SIG-M5 treated with dmso at 0.1 percent for 504 hours (cell line): ENCODE measurements around the gene COPS8.

Experiments
- DNase-seq: peaks from one replicate; lab custom pipeline; 2025; ENCODE audit not compliant: unreplicated experiment; lab: John Stamatoyannopoulos, UW

The COPS8 gene

DNA sequence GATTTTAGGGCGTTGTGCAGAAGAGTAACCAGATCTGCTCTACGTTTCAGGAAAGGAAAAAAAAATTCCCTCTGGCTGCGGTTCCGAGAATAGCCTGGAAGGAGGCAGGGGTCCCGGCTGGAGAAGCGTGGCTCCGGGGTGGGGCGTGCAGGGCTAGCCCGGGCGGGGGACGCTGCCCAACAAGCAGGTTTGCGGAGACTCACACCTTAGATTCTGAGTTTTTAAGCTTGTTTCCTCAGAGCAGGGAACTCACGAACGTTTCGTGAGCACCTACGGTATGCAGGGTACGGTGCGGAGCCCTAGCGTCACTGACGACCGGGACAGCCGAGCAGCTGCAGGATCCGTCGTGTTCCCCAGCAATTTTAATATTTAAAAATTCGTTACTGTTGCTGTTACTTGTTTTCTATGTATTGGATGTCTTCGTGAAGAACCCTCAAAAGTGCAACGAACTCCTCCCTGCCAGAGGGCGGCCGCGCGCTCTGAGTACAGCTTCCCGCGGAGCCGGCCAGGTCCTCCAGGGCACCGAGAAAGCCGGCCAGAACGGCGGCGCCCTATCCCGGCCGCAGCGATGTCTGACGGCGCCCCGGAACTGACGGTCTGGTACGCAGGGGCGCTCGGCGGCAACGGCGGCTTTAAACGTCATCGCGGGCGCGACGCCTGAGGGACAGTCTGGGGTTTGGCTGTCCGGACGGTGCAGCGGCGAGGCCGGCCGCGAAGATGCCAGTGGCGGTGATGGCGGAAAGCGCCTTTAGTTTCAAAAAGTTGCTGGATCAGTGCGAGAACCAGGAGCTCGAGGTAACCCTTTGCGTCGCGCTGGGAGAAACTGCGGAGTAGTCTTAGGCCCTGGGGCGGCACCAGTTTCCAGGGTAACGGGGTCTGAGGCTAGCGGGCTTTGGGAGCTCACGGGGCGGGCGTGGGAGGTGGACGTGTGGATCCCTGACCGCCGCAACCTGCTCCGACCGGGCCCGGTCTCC is at the start of gene COPS8:
Gene COPS8 (plus strand): TSS at position 642 of the 974 bp plus-strand sequence. CDS start 76 bp downstream, at position 718.
- peak; percentile 85 for DNase-seq

DNA sequence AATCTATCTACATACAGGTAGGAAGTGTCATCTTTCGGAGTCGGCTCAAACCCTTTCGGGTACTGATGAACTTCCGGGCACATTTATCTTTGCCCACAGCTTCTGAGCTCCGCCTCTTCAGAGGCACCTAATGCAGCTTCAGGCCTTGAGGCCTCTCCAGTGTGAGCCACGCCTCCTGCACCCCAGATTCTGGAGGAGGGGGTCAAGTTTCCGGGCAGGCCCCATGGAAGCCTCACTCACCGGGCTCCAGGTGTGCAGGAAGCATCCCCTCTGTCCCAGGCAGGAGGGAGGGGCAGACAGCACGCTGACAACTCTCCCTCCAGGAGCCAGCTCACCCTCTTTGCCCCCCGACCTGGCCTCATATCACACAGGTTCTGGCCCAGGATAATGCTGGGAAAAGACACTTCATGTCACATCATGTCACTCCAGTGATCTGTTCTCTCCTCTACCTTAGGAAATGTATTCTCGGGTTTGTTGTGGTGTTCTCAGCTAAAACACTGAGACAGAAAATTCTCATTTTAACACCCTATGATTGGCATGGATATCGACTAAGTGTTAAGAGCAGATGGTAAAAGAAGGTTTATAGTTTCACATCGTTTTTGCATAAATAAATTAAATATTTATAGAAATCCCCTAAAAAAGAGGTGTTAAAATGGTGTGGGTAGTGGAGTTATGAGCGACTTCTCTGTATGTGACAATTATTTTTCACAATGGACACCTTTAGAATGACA is 46.2 kb upstream of the COPS8 start:
- no peak for DNase-seq

DNA sequence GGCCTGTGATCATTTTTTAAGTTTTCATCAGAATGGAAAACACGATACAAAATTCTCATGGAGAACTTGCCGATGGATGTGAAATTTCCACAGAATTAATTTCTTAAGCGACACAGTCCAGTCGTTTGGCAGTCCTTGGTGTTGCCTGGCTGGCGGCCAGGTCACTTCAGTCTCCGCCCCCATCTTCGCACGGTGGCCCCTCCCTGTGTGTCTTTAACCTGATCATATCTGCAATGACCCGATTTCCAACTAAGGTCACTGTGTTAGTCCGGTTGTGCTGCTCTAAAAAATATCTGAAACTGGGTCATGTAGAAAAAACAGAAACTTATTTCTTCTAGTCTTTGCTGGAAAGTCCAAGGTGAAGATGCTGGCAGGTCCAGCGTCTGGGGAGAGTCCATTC is 44.5 kb upstream of the COPS8 start:
- DNase-seq: no peak

DNA sequence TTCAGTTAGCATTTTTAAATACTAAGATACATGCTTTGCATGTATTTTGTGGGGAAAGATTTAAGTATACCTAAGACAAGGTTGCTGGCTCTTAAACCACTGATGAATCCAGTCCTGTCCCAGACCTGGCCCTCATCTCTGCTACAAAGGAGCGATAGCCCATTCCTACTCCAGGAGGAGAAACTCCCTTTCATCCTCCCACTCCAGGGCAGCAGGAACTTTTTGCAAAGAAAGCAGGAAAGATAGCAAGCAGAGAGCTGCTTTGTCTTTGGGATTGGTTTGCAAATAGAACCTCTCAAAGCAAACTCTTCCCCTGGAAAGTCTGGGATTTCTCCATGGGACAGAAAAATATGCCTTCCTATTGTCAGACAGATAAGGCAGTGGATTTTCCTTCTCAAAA is 43.6 kb upstream of the COPS8 start:
- DNase-seq: no peak

DNA sequence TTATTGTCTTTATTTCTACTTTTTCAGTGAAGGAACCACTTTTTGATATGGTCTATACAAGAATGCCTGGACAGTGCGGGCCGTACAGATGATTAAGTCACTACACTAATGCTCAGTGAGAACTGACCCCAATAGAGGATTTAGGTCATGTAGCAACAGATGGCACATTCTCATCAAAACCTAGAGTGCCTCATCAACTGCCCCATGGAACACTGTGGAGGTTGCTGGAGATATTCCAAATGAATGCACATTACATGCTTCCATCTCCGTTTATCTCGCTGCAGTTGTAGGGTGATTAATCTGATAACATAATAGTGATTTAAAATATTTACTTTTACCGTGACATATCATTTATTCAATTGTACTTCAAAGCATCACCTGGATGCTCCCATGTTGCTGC is 41.8 kb upstream of the COPS8 start:
- no peak for DNase-seq

DNA sequence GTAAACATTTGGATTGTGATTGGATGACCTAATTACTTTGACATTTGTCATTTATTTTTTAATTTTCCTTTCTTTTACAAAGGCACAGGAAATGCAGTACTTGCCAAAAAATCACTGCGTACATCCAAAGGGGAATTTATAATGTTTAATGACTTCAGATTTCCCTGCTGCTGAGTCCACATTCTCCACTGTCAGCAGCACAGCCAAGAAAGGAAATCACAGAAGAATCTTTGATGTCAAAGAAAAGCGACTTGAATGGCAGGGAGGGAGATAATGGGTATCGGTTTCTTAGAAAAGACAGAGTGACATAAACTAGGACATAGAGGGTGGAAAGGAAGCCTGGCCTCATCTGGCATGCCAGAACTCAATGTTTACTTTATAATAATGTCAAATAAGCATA is 41.4 kb upstream of the COPS8 start:
- DNase-seq: no peak

DNA sequence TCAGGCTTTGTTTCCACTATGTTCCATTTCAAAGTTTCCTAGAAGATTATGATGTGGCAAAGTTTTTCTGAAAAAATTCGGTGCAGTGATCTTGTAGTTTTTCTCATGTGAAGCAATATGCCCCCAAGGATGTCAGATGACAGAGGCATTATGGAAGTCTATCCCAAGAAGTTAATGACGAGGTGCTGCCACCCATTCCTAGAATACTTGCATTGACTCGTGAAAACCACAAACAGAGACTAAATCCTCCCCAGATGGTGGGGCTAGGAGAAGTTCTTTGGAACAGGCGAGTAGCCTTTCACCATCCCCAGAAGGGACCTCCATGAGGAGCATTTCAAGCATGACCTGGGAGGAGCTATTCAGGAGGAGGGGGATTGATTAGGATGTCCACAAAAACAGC is 40.2 kb upstream of the COPS8 start:
- no peak for DNase-seq

DNA sequence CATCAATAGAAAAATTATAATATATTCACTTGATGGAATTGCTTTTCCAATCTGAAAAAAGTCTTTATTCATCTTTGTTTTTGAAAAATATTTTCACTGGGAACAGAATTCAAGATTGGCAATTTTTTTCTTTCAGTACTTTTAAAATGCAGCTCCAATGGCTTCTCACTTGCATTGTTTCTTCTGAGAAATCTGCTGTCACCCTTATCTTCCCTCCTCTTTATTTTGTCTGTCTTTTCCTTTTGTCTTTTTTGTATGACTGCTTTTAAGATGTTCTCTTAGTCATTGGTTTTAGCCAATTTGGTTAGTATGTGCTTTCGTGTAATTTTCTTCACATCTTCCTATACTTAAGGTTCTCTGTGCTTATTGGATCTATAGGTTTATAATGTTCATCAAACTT is 37.1 kb upstream of the COPS8 start:
- DNase-seq: no peak

DNA sequence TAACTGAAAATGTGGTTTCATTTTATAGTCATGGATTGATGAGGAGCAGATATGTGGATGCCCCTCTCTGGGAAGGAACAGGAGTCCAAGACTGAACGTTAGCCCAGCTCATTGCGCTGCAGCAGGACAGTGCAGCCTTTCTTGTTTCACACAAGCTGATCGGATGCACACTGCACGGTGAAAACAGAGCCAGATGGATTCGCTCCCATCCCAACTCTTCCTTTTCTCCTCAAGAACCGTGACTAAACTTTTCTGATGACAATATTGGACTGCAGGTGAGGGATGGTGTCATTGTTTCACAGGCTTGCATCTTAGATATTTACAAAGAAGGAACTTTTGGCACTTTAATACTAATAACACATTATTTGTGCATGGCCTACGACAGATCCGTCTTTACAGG is 33.8 kb upstream of the COPS8 start:
- DNase-seq: no peak

DNA sequence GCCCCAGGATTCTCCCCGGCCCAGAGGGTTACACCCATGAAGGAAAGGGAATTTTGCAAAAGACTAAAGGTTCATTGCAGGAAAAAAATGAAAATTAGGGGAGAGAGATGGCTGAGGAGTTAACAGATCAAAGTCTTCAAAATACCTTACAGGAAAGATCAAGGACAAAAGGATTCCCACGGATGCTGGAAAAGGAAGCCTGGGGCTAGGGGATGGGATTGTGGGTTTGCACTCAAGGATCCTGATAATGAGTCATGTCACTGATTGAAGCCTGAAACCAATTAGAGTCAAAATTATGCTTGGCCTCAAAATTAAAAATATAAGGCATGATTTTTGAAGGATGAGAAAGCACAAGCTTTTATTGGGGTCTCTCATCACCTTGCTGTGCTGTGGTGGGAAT is 32.6 kb upstream of the COPS8 start:
- no peak for DNase-seq

DNA sequence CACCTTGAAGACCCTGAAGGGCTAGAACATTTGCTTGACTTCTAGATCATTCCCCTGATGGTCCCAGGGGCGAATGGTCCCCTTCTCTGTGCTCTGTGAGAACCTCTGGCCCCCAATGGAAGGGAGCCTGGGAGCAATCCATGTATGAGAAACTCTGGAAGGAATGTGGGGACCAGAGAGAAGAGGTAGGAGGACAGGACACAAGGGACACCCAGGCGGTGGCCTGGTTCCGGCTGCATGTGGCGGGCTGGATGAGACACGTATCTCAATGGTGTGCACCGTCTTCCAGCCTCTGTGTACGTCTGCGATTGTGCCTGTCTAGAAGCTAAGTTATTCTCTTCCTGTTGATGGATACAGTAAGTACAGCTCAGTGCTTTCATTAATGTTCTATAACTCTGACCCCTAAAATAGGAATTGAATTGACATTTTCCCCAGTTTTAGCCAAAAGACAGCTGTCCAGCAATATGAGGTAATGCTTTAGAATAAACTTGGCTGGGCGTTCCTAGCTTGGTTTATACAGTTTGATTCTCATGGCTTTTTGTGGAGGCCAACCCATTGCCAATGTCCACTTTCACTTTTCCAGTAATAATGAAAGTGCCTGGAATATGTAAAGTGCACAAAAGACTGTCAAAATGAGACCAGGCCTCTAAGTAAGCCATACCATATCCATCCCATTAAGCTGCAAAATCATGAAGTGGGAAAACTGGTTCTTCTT is 30.1 kb upstream of the COPS8 start:
- DNase-seq: no peak

DNA sequence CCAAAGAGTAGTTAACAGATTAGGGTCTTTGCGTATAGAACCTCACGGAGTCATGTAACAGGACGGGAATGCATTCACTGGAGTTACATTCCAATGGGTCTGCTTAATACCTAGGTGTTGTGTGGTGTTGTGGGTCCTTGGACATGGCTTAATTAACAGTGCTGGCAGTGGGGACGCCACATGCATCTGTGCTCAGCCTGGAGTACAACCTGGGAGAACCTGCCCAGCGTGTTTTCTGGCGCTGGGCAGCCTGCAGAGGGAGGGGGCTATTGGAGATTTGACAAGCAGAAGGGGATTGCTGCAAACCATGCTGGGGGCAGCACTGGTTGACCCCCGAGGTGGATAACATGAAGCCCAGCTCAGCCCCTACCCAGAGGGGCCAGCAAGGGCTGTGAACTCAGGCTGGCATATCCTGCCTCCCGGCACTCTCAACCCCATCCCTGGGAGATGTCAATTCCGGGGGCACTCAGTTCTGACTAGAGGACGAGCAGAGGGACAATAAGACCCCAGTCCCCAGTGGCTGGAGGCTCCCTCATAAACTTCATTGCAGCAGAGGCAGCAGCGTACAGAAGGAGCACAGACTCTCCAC is 29.3 kb upstream of the COPS8 start:
- no peak for DNase-seq

DNA sequence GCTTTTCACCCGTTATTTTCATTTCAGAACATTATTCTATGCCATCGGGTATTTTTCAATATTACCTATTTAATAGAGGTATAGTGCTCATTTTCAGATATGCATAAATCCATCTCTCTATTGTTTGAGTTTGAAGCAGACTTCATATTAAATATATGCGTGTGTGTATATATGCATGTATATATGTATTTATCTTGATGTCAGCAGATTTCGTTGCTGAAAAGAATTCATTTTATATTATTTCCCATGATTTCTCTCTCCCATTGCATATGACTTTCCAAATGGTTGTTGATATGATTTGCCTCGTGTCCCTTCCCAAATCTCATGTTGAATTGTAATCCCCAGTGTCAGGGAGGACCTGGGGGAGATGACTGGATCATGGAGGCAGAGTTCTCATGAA is 28.6 kb upstream of the COPS8 start:
- no peak for DNase-seq

DNA sequence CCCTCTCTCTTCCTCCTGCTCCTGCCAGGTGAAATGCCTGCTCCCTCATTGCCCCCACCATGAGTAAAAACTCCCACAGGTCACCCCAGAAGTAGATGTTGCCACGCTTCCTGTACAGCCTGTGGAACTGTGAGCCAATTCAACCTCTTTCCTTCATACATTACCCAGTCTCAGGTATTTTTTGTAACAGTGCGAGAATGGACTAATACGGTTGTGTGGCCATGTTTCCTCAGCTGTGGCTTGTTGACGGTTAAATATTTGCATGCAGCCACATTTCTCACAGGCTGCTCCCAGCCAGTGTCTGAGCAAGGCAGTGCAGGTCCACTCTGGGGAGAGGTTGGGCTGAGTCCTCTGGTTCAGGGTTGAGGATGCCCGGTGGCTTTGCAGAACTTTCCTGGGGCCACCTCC is 27.8 kb upstream of the COPS8 start:
- no peak for DNase-seq

DNA sequence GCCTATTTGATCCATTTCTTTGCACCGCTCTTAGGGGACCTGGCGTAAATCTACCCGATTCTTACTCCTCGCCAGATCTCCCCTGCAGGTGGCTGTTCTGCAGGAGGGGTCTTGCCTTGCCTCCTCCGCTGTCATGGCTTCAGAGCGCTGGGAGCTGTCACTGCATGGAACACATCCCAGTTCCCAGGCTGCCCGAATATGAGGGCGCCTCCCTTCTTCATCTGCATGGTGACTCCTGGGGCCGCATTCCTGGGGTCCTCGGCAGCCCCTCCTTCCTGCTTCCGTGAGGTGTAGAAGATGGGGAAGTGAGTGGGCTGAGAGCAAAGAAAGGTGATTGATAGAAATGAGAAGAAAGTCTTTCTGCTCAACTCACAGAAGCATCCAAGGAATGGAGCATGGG is 27.3 kb upstream of the COPS8 start:
- DNase-seq: no peak

DNA sequence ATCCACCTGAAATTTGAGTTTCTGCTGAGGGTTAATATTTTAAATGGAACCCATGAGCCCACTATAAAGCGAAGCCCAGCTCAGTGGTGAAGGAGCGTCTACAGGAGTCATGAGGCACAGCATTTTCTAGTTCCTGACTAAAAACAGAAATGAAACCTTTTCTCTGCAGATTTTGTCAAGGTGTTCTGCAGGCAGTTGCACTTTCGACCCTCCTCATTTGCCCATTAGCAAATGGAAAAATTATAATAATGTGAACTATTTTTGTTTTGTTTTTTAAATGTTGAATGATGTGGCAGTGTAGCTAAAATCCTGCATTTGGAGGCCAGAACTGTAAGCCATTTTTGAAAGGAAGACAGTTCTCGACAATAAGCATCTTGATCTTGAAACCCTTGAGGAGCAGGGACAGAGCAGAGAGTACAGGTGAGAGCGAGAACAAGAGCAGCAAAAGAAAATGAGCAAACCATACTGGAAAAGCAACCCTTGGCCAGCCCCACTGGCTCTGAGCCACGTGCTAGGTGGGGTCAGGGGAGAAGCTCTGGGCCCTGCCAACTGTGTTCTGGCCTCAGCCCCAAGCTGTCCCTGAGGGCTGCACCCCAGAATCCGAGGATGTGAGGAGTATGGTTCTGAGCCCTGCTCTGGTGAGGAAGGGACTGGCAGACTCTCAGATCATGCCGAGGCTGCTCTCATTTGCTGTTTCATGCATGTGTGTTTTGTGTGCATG is 26.4 kb upstream of the COPS8 start:
- no peak for DNase-seq

DNA sequence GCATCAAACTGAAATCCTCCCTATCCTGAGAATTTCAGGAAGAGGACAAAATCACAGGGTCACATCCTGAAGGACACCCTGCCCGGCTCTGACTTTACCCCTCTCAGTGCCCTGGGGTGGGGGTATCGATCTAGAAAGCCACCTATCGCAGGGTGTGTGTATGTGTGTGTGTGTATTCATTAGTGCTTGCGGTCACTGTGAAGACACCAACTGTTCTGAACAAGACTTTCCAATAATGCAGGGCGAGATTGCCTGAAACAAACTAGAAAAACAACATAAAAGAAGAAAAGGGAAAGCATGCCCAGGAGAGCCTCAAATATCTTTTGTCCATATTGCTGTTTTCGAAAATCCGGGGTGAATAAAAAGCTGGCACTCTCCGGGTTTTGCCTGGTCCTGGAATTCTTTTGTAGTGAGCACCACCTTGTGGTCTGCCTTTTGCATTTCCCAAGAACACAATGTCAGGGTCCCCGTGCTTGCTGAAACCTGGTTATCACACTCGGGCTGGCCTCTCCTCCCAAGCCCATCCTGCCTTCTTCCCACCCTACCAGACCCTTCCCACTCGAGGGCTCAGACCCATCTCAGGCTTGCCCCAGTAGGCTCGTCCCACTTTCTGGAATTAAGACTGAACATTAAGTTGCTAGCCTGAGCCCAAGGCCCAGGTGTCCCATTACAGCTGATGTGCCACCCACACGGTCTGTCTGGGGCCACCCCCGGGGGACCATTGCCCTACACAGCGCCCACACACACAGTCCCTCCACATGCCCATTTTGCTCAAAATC is 25.0 kb upstream of the COPS8 start:
- DNase-seq: peak; percentile 66

DNA sequence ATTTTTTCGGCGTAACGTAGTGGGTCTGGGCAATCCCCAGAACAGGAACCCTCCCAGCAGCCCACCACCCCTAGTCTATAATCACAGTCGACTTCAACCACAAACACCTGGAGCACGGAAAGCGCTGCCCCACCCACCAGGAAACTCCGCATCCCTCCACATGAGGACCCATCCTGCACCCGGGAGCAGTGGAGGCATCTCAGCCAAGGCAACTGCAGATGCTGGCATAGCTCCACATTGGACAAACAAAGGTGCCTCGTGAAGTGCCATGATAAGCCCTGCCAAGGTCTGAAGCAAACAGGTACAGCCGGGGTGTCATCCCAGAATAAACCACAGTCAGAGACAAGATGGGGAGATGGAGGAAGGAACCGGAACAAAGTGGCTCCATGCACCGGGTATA is 24.3 kb upstream of the COPS8 start:
- DNase-seq: no peak

DNA sequence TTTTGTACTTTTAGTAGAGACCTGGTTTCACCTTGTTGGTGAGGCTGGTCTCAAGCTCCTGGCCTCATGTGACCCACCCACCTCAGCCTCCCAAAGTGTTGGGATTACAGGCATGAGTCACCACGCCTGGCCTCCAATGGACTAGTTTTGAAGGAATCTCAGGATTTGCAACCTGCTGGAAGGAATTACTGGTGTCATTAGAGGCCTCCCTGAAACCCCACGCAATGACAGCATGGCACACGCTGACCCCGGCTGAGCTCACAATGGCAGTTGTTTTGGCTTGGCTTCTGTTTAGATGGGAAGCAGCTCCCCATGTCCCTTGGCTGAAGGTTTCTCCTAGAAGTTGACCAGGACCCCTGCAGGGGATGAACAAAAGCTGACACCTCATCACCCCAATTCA is 23.1 kb upstream of the COPS8 start:
- no peak for DNase-seq
